ENCODE measurements around the gene KDM7A.

GRCh38 chr7:140049339-140050024 lies 127.3 kb downstream of the KDM7A start:
- no peak for TF ChIP-seq CTCF (IDR thresholded peaks at IDR 0.05; ENCODE audit: poor library complexity)
- no peak for TF ChIP-seq EZH2phosphoT487 (IDR thresholded peaks at IDR 0.05; ENCODE audit: low read depth, severe bottlenecking, unreplicated experiment)
- no peak for TF ChIP-seq EZH2 (IDR thresholded peaks at IDR 0.05; ENCODE audit: borderline replicate concordance)

Measured in hepatocyte (in vitro differentiated cells).